Measurements from ENCODE around the gene ABCC4.

Gene ABCC4

GRCh38 chr13:95106562-95106961 is 194.7 kb downstream of the ABCC4 start:
- DNase-seq = no peak

- no peak for DNase-seq
These were observed 200.5 kb downstream of the ABCC4 start for GRCh38 chr13:95100525-95101433.

GRCh38 chr13:95099541-95099940 is 201.7 kb downstream of the ABCC4 start:
- DNase-seq = no peak

- DNase-seq = no peak
These were observed 202.3 kb downstream of the ABCC4 start for GRCh38 chr13:95098916-95099315.

GRCh38 chr13:95091755-95092154 is 209.5 kb downstream of the ABCC4 start:
- DNase-seq = no peak

GRCh38 chr13:95087746-95088305 is 213.4 kb downstream of the ABCC4 start:
- DNase-seq = no peak

GRCh38 chr13:95086761-95087160 is 214.5 kb downstream of the ABCC4 start:
- no peak for DNase-seq

GRCh38 chr13:95083758-95084157 is 217.5 kb downstream of the ABCC4 start:
- no peak for DNase-seq

- no peak for DNase-seq
These were observed 218.2 kb downstream of the ABCC4 start for GRCh38 chr13:95083066-95083465.

GRCh38 chr13:95075506-95075905 is 225.7 kb downstream of the ABCC4 start:
- no peak for DNase-seq

- DNase-seq = no peak
These were observed 226.4 kb downstream of the ABCC4 start for GRCh38 chr13:95074820-95075219.

- no peak for DNase-seq
These were observed 227.4 kb downstream of the ABCC4 start for GRCh38 chr13:95073747-95074311.

GRCh38 chr13:95067303-95067702 is 233.9 kb downstream of the ABCC4 start:
- DNase-seq = no peak

- no peak for DNase-seq
These were observed 241.2 kb downstream of the ABCC4 start for GRCh38 chr13:95060014-95060519.

GRCh38 chr13:95059306-95059705 is 241.9 kb downstream of the ABCC4 start:
- no peak for DNase-seq

- DNase-seq = no peak
These were observed 242.6 kb downstream of the ABCC4 start for GRCh38 chr13:95058680-95059079.

- no peak for DNase-seq
These were observed 245.0 kb downstream of the ABCC4 start for GRCh38 chr13:95056266-95056665.

GRCh38 chr13:95050800-95051615 is 250.2 kb downstream of the ABCC4 start:
- DNase-seq = no peak

GRCh38 chr13:95049772-95050171 is 251.5 kb downstream of the ABCC4 start:
- no peak for DNase-seq

- DNase-seq = no peak
These were observed 256.6 kb downstream of the ABCC4 start for GRCh38 chr13:95044452-95045205.

- DNase-seq = no peak
These were observed 261.8 kb downstream of the ABCC4 start for GRCh38 chr13:95039415-95039814.

GRCh38 chr13:95038949-95039348 is 262.3 kb downstream of the ABCC4 start:
- no peak for DNase-seq

Measured in T-helper 9 cell (primary cell).